ENCODE results near the gene AGBL1. TPM values are rescaled to one million over a fixed set of nuclear protein-coding genes. Genes with fewer than 3 reads are reported as not detected.

The AGBL1 gene
- polyA plus RNA-seq, 1 experiment = not detected

- Histone ChIP-seq H3K36me3 (ENCODE audit: control insufficient read depth, insufficient read depth, low read length) (no peaks in the 10 kb centered on the region), H3K27me3 (ENCODE audit: control insufficient read depth, insufficient read depth, low read length) (no peaks in the 10 kb centered on the region), H3K4me3 (ENCODE audit: low read depth, low read length) (no peak overlapping the region)
- DNase-seq (ENCODE audit: low read depth) = no peak
- ChIA-PET CTCF (no interaction called here), POLR2A (no interaction called here)
- no peak for TF ChIP-seq CTCF (IDR thresholded peaks at IDR 0.05; ENCODE audit: insufficient read depth, low read depth, low read length)
Measured at GRCh38 chr15:86041399-86041798, 38.3 kb upstream of the AGBL1 start.

GRCh38 chr15:86042226-86042625 lies 37.4 kb upstream of the AGBL1 start:
- no peak for TF ChIP-seq CTCF (IDR thresholded peaks at IDR 0.05; ENCODE audit: insufficient read depth, low read depth, low read length)
- H3K4me3 ChIP-seq (ENCODE audit: low read depth, low read length) = no peak overlapping the region
- no peaks in the 10 kb centered on the region for H3K36me3 ChIP-seq (ENCODE audit: control insufficient read depth, insufficient read depth, low read length)
- H3K27me3 ChIP-seq (ENCODE audit: control insufficient read depth, insufficient read depth, low read length) = no peaks in the 10 kb centered on the region
- ChIA-PET POLR2A (no interaction called here), CTCF (no interaction called here)
- DNase-seq (ENCODE audit: low read depth) = no peak

GRCh38 chr15:86044981-86045380 lies 34.7 kb upstream of the AGBL1 start:
- Histone ChIP-seq H3K27me3 (ENCODE audit: control insufficient read depth, insufficient read depth, low read length) (no peaks in the 10 kb centered on the region), H3K4me3 (ENCODE audit: low read depth, low read length) (no peak overlapping the region), H3K36me3 (ENCODE audit: control insufficient read depth, insufficient read depth, low read length) (no peaks in the 10 kb centered on the region)
- CTCF ChIA-PET = interaction anchor here (0.6 kb wide), 1 partner anchor 10 kb away, joined by 3 read pairs; no protein-coding TSS in a partner anchor
- DNase-seq (ENCODE audit: low read depth) = no peak
- POLR2A ChIA-PET = no interaction called here
- TF ChIP-seq CTCF (IDR thresholded peaks at IDR 0.05; ENCODE audit: insufficient read depth, low read depth, low read length) = no peak

- Histone ChIP-seq H3K27me3 (ENCODE audit: control insufficient read depth, insufficient read depth, low read length) (no peaks in the 10 kb centered on the region), H3K4me3 (ENCODE audit: low read depth, low read length) (no peak overlapping the region), H3K36me3 (ENCODE audit: control insufficient read depth, insufficient read depth, low read length) (no peaks in the 10 kb centered on the region)
- POLR2A ChIA-PET = no interaction called here
- no peak for DNase-seq (ENCODE audit: low read depth)
- no peak for TF ChIP-seq CTCF (IDR thresholded peaks at IDR 0.05; ENCODE audit: insufficient read depth, low read depth, low read length)
- CTCF ChIA-PET = no interaction called here
Measured at GRCh38 chr15:86054338-86054737, 25.3 kb upstream of the AGBL1 start.

- no peak for TF ChIP-seq CTCF (IDR thresholded peaks at IDR 0.05; ENCODE audit: insufficient read depth, low read depth, low read length)
- Histone ChIP-seq H3K36me3 (ENCODE audit: control insufficient read depth, insufficient read depth, low read length) (no peaks in the 10 kb centered on the region), H3K27me3 (ENCODE audit: control insufficient read depth, insufficient read depth, low read length) (no peaks in the 10 kb centered on the region), H3K4me3 (ENCODE audit: low read depth, low read length) (no peak overlapping the region)
- no peak for DNase-seq (ENCODE audit: low read depth)
- ChIA-PET POLR2A (no interaction called here), CTCF (no interaction called here)
Measured at GRCh38 chr15:86055688-86056087, 24.0 kb upstream of the AGBL1 start.

All from BJ (cell line).